HG02642 (cell line): Measurements from ENCODE around the gene BTBD17.

Experiments used
- ATAC-seq: cut with Tn5 transposase; IDR thresholded peaks from one replicate; pipeline ENCODE4 v1.9.1; 2021; ENCODE audit warnings: mild to moderate bottlenecking; ENCODE audit not compliant: unreplicated experiment, poor library complexity

The BTBD17 gene

GRCh38 chr17:74340470-74341023 is 21.1 kb downstream of the BTBD17 start:
- no peak for ATAC-seq

GRCh38 chr17:74339537-74340195 is 22.0 kb downstream of the BTBD17 start:
- no peak for ATAC-seq

- ATAC-seq = no peak
Observed at GRCh38 chr17:74337834-74338500, 23.7 kb downstream of the BTBD17 start.

GRCh38 chr17:74336307-74336706 is 25.4 kb downstream of the BTBD17 start:
- no peak for ATAC-seq

GRCh38 chr17:74335529-74336062 is 26.1 kb downstream of the BTBD17 start:
- ATAC-seq = no peak

- ATAC-seq = no peak
Observed at GRCh38 chr17:74334393-74335039, 27.2 kb downstream of the BTBD17 start.

- ATAC-seq = no peak
Observed at GRCh38 chr17:74332763-74333283, 28.8 kb downstream of the BTBD17 start.

- ATAC-seq = no peak
Observed at GRCh38 chr17:74332017-74332650, 29.5 kb downstream of the BTBD17 start.

GRCh38 chr17:74330446-74330845 is 31.2 kb downstream of the BTBD17 start:
- ATAC-seq = no peak

GRCh38 chr17:74329378-74329777 is 32.3 kb downstream of the BTBD17 start:
- ATAC-seq = no peak

- no peak for ATAC-seq
Observed at GRCh38 chr17:74328487-74328886, 33.2 kb downstream of the BTBD17 start.

GRCh38 chr17:74326506-74326905 is 35.2 kb downstream of the BTBD17 start:
- no peak for ATAC-seq

- ATAC-seq = peak; percentile 61
Observed at GRCh38 chr17:74325743-74326379, 35.8 kb downstream of the BTBD17 start, which contains the start of gene KIF19. Gene KIF19 (plus strand): TSS chr17:74326226. CDS start chr17:74326350, 124 bp downstream.

- ATAC-seq = no peak
Observed at GRCh38 chr17:74325376-74325742, 36.3 kb downstream of the BTBD17 start.

GRCh38 chr17:74324521-74324920 is 37.1 kb downstream of the BTBD17 start:
- no peak for ATAC-seq

GRCh38 chr17:74318391-74318790 is 43.3 kb downstream of the BTBD17 start:
- ATAC-seq = no peak

- ATAC-seq = no peak
Observed at GRCh38 chr17:74317071-74317470, 44.6 kb downstream of the BTBD17 start.

GRCh38 chr17:74316220-74316619 is 45.4 kb downstream of the BTBD17 start:
- ATAC-seq = no peak

- ATAC-seq = no peak
Observed at GRCh38 chr17:74314877-74315276, 46.8 kb downstream of the BTBD17 start.

- no peak for ATAC-seq
Observed at GRCh38 chr17:74309902-74310301, 51.8 kb downstream of the BTBD17 start.
